Right atrium auricular region (tissue), 2 donors: Measurements from ENCODE around the gene SETBP1. TPM values are rescaled to one million over a fixed set of nuclear protein-coding genes. Genes with fewer than 3 reads are reported as not detected.

Experiments used
- DNase-seq: peaks from one replicate; pipeline ENCODE4 v3.0.0-alpha.2; 2019; ENCODE audit warnings: low spot score
- H3K27ac ChIP-seq, 2 donors: fragments of 200-600 bp; sonication (generic); 1 replicate in 1 of 2; 2 replicates in 1 of 2; pipeline ENCODE4 v1.5.1; 2016 to 2019
- H3K27me3 ChIP-seq, 2 donors: fragments of 200-600 bp; sonication (generic); one replicate each; pipeline versions ENCODE4 v1.5.1 to v1.6.0; 2017 to 2019
- H3K36me3 ChIP-seq: fragments of 200-600 bp; sonication (generic); one replicate; pipeline ENCODE4 v1.5.1; 2016
- H3K4me1 ChIP-seq, 2 donors: fragments of 200-600 bp; sonication (generic); one replicate each; pipeline versions ENCODE4 v1.5.1 to v1.6.0; 2017 to 2019
- H3K4me3 ChIP-seq, 2 donors: fragments of 200-600 bp; sonication (generic); 1 replicate in 1 of 2; 2 replicates in 1 of 2; pipeline ENCODE4 v1.5.1; 2017 to 2019; ENCODE audit warnings: mild to moderate bottlenecking in 1 of 2, moderate library complexity in 1 of 2
- H3K9me3 ChIP-seq, 2 donors: fragments of 200-600 bp; sonication (generic); one replicate each; pipeline ENCODE4 v1.5.1; 2019
- CTCF ChIP-seq, 2 donors: fragments of 200-600 bp; sonication (generic); IDR thresholded peaks; one replicate each; pipeline ENCODE4 v1.5.1; 2019; ENCODE audit warnings: antibody characterized with exemption in 2 of 2
- total RNA-seq, 2 donors: library from RNA; depleted of rRNA; stranded (reverse); fragments of >200 nt; gene quantifications; one replicate each; pipeline ENCODE4 v1.1.0, GENCODE V29; 2016

Gene SETBP1
- total RNA-seq, 2 donors from 2014 or later: 7.8 to 13.4 TPM

- H3K27me3 ChIP-seq: no peaks in the 10 kb centered on the region
- H3K4me3 ChIP-seq: no peak overlapping the region
- H3K36me3 ChIP-seq: no peaks in the 10 kb centered on the region
- no peak for DNase-seq
- no peak overlapping the region for H3K27ac ChIP-seq
- H3K4me1 ChIP-seq: no peaks in the 10 kb centered on the region
- no peaks in the 10 kb centered on the region for H3K9me3 ChIP-seq
- TF ChIP-seq CTCF (IDR thresholded peaks at IDR 0.05): no peak
Measured at GRCh38 chr18:44758861-44759631, 78.4 kb downstream of the SETBP1 start.

- TF ChIP-seq CTCF (IDR thresholded peaks at IDR 0.05): no peak
- peaks cover 0 to 1% of the 10 kb centered on the region in 2 donors for H3K4me1 ChIP-seq
- no peak overlapping the region for H3K27ac ChIP-seq
- no peaks in the 10 kb centered on the region for H3K9me3 ChIP-seq
- H3K27me3 ChIP-seq: no peaks in the 10 kb centered on the region
- no peaks in the 10 kb centered on the region for H3K36me3 ChIP-seq
- no peak for DNase-seq
- no peak overlapping the region for H3K4me3 ChIP-seq
Measured at GRCh38 chr18:44759925-44760342, 79.2 kb downstream of the SETBP1 start.

GRCh38 chr18:44761812-44762211 is 81.1 kb downstream of the SETBP1 start:
- DNase-seq: no peak
- Histone ChIP-seq H3K27ac (no peak overlapping the region), H3K36me3 (no peaks in the 10 kb centered on the region), H3K27me3 (no peaks in the 10 kb centered on the region), H3K4me1 (peaks cover 0 to 4% of the 10 kb centered on the region in 2 donors), H3K9me3 (no peaks in the 10 kb centered on the region), H3K4me3 (no peak overlapping the region)
- TF ChIP-seq CTCF (IDR thresholded peaks at IDR 0.05): no peak

- H3K36me3 ChIP-seq: no peaks in the 10 kb centered on the region
- H3K4me3 ChIP-seq: no peak overlapping the region
- H3K4me1 ChIP-seq: peaks cover 0 to 4% of the 10 kb centered on the region in 2 donors
- H3K9me3 ChIP-seq: no peaks in the 10 kb centered on the region
- DNase-seq: no peak
- H3K27ac ChIP-seq: no peak overlapping the region
- TF ChIP-seq CTCF (IDR thresholded peaks at IDR 0.05): no peak
- no peaks in the 10 kb centered on the region for H3K27me3 ChIP-seq
Measured at GRCh38 chr18:44763327-44763726, 82.6 kb downstream of the SETBP1 start.

GRCh38 chr18:44764863-44765262 is 84.2 kb downstream of the SETBP1 start:
- Histone ChIP-seq H3K27ac (no peak overlapping the region), H3K9me3 (no peaks in the 10 kb centered on the region), H3K4me1 (peaks cover 0 to 4% of the 10 kb centered on the region in 2 donors), H3K4me3 (no peak overlapping the region), H3K27me3 (no peaks in the 10 kb centered on the region), H3K36me3 (no peaks in the 10 kb centered on the region)
- no peak for TF ChIP-seq CTCF (IDR thresholded peaks at IDR 0.05)
- DNase-seq: no peak

- H3K27ac ChIP-seq: no peak overlapping the region
- H3K27me3 ChIP-seq: no peaks in the 10 kb centered on the region
- no peaks in the 10 kb centered on the region for H3K36me3 ChIP-seq
- no peak for DNase-seq
- H3K9me3 ChIP-seq: no peaks in the 10 kb centered on the region
- no peak overlapping the region for H3K4me3 ChIP-seq
- no peak for TF ChIP-seq CTCF (IDR thresholded peaks at IDR 0.05)
- peaks cover 0 to 4% of the 10 kb centered on the region in 2 donors for H3K4me1 ChIP-seq
Measured at GRCh38 chr18:44765456-44765855, 84.8 kb downstream of the SETBP1 start.
